ENCODE results near the gene IKZF2. TPM values are rescaled to one million over a fixed set of nuclear protein-coding genes. Genes with fewer than 3 reads are reported as not detected.

Gene IKZF2
- total and polyA plus RNA-seq, 3 donors from 2014 or later, result 3.0 to 11.4 (median 9.1) TPM

GRCh38 chr2:213019368-213019767 is 132.0 kb downstream of the IKZF2 start:
- intact Hi-C loops (cut with DNase I; ENCODE audit: low total_unique reads), result no loop called here
- no peak for DNase-seq
- H3K27ac ChIP-seq, result no peak overlapping the region

DNA sequence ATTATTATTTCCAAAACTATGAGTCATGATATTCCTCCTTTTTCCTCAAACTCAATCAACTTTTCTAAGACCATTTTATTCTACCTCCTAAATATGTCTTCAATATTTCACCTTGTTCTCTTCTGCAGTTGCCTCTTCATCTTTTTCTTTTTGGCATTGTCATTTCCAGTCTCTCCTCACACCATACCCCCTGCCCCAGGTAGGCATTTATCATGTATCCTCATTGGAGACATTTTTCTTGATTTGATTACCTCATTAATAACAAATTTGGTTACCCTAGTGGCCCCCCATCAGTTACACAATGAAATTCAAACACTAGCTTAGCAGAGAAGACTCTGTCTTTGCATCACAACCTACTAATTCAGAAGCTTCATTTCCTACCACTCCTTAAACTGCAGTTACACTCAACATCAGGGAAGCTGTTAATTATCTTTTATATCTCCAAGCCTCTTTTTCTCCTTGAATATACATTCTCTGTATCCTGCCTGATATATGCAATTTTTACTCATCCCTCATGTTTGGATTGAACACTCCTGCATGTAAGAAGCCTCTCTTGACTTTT is 133.0 kb downstream of the IKZF2 start:
- TF ChIP-seq, protein P1, sequence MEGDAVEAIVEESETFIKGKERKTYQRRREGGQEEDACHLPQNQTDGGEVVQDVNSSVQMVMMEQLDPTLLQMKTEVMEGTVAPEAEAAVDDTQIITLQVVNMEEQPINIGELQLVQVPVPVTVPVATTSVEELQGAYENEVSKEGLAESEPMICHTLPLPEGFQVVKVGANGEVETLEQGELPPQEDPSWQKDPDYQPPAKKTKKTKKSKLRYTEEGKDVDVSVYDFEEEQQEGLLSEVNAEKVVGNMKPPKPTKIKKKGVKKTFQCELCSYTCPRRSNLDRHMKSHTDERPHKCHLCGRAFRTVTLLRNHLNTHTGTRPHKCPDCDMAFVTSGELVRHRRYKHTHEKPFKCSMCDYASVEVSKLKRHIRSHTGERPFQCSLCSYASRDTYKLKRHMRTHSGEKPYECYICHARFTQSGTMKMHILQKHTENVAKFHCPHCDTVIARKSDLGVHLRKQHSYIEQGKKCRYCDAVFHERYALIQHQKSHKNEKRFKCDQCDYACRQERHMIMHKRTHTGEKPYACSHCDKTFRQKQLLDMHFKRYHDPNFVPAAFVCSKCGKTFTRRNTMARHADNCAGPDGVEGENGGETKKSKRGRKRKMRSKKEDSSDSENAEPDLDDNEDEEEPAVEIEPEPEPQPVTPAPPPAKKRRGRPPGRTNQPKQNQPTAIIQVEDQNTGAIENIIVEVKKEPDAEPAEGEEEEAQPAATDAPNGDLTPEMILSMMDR (IDR thresholded peaks at IDR 0.05), result no peak
- TF ChIP-seq POLR2A (IDR thresholded peaks at IDR 0.05), result no peak
- Histone ChIP-seq H3K36me3 (ENCODE audit: low read depth, missing control alignments) (no peaks in the 10 kb centered on the region), H3K27ac (no peak overlapping the region), H3K4me1 (no peaks in the 10 kb centered on the region), H3K27me3 (no peaks in the 10 kb centered on the region), H3K9me3 (no peaks in the 10 kb centered on the region), H3K4me3 (no peak overlapping the region)
- no peak for DNase-seq
- intact Hi-C loops (cut with DNase I; ENCODE audit: low total_unique reads), result no loop called here

More at GRCh38 chr2:213019368-213019767, 132.0 kb downstream of the IKZF2 start:
- Histone ChIP-seq H3K4me1 (no peaks in the 10 kb centered on the region), H3K27me3 (no peaks in the 10 kb centered on the region), H3K36me3 (ENCODE audit: low read depth, missing control alignments) (no peaks in the 10 kb centered on the region), H3K4me3 (no peak overlapping the region), H3K9me3 (no peaks in the 10 kb centered on the region)
- TF ChIP-seq POLR2A (IDR thresholded peaks at IDR 0.05), result no peak
- TF ChIP-seq, protein P1 (IDR thresholded peaks at IDR 0.05), result no peak
- WGBS, 2 donors, result 91 to 93% methylated on average over 2 of the region's 2 CpGs

DNA sequence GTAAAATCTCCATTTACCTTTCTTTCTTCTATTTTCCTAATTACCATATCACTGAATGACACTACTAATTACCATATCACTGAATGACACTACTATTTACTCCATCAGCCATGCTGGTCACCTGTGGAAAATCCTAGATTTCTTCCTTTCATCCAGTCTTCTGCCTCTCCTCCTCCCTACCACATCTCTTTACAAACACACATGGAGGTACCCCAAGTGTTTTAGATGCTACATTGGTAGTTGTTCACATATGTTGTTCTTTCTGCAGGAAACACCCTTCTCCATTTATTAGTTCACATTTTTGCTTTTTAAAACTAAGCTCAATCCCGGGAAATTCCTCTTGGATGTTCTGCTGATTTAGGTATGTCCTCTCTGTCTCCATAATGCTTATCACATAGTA is 134.0 kb downstream of the IKZF2 start:
- no peaks in the 10 kb centered on the region for H3K27me3 ChIP-seq
- no peak overlapping the region for H3K4me3 ChIP-seq
- TF ChIP-seq, protein P1 (IDR thresholded peaks at IDR 0.05), result no peak
- no peak for TF ChIP-seq POLR2A (IDR thresholded peaks at IDR 0.05)
- no peaks in the 10 kb centered on the region for H3K36me3 ChIP-seq (ENCODE audit: low read depth, missing control alignments)
- no peaks in the 10 kb centered on the region for H3K4me1 ChIP-seq
- intact Hi-C loops (cut with DNase I; ENCODE audit: low total_unique reads), result no loop called here
- DNase-seq, result no peak
- no peak overlapping the region for H3K27ac ChIP-seq
- WGBS, 2 donors, result 90 to 93% methylated on average over 1 of the region's 1 CpG
- no peaks in the 10 kb centered on the region for H3K9me3 ChIP-seq

DNA sequence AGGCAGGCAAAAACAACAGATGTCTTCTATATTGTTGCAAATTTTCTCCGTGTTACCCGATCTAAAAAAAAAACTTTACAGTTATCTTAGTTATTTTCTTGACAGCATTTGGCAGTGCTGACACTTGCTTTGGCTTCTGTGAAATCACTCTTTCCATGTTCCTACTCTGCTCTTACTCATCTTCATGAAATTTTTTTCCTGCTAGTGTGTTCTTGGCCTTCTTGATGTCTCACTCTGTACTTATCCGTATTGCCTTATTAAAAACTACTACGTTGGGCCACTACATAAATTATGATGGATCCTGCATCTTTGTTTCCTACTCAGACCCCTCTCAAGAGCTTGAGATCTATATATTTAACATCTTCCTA is 134.4 kb downstream of the IKZF2 start:
- intact Hi-C loops (cut with DNase I; ENCODE audit: low total_unique reads), result no loop called here
- Histone ChIP-seq H3K36me3 (ENCODE audit: low read depth, missing control alignments) (no peaks in the 10 kb centered on the region), H3K4me3 (no peak overlapping the region), H3K4me1 (no peaks in the 10 kb centered on the region), H3K9me3 (no peaks in the 10 kb centered on the region), H3K27me3 (no peaks in the 10 kb centered on the region), H3K27ac (no peak overlapping the region)
- no peak for DNase-seq
- TF ChIP-seq, protein P1 (IDR thresholded peaks at IDR 0.05), result no peak
- no peak for TF ChIP-seq POLR2A (IDR thresholded peaks at IDR 0.05)
- WGBS, 2 donors, result 55 to 60% methylated on average over 4 of the region's 4 CpGs
